Endothelial cell of umbilical vein (primary cell): ENCODE data around the gene ADH7. TPM values are rescaled to one million over a fixed set of nuclear protein-coding genes. Genes with fewer than 3 reads are reported as not detected.

Experiments
- BruUV-seq: library from RNA; stranded (reverse); fragments of 400-500 nt; replicated peaks from 2 replicates; lab custom pipeline; 2021; lab: Mats Ljungman, UMichigan
- CTCF ChIA-PET: fragments of 300-600, 350-600 bp; sonication (Branson Sonifier 250); formaldehyde crosslinking; loops from one replicate; lab custom pipeline; 2021; ENCODE audit warnings: antibody characterized with exemption, inconsistent platforms; lab: Charles Lee
- POLR2A ChIA-PET: fragments of 300-600, 350-600 bp; sonication (Branson Sonifier 250); formaldehyde crosslinking; loops from one replicate; lab custom pipeline; 2021; ENCODE audit warnings: antibody characterized with exemption, inconsistent platforms; lab: Charles Lee
- DNase-seq: peaks from one replicate; pipeline ENCODE4 v3.0.0-alpha.2; 2011; ENCODE audit warnings: low read depth, low spot score
- FAIRE-seq: peaks from 2 replicates; lab custom pipeline; 2011; peaks lifted over from hg19 to GRCh38; lab: Jason Lieb, UNC
- H2AFZ ChIP-seq: 2 replicates; pipeline ENCODE4 v1.6.0; 2012; ENCODE audit warnings: low read depth, low read length, control low read depth, inconsistent platforms
- H3K27ac ChIP-seq: 2 replicates; pipeline ENCODE4 v1.5.1; 2011; ENCODE audit warnings: low read depth, mild to moderate bottlenecking, control low read depth, low read length, moderate library complexity; ENCODE audit not compliant: insufficient read depth
- H3K27me3 ChIP-seq, 2 experiments: 2 replicates each; pipeline versions ENCODE4 v1.6.0 to v1.6.1; 2011; ENCODE audit warnings: low read length in 2 of 2, mixed read lengths in 1 of 2; ENCODE audit not compliant: control insufficient read depth in 2 of 2, insufficient read depth in 2 of 2
- H3K36me3 ChIP-seq, 2 experiments: 2 replicates in 1 of 2; 3 replicates in 1 of 2; pipeline ENCODE4 v1.5.1; 2011; ENCODE audit warnings: low read length in 2 of 2, mild to moderate bottlenecking in 1 of 2, moderate library complexity in 1 of 2; ENCODE audit not compliant: control insufficient read depth in 2 of 2, insufficient read depth in 2 of 2; ENCODE audit errors: extremely low read depth in 1 of 2
- H3K4me1 ChIP-seq: 3 replicates; pipeline ENCODE4 v1.5.1; 2011; ENCODE audit warnings: mild to moderate bottlenecking, low read length; ENCODE audit not compliant: control insufficient read depth, insufficient read depth; ENCODE audit errors: extremely low read depth
- H3K4me2 ChIP-seq: 2 replicates; pipeline ENCODE4 v1.6.1; 2011; ENCODE audit warnings: low read length, control low read depth, mixed read lengths; ENCODE audit not compliant: insufficient read depth
- H3K4me3 ChIP-seq, 3 experiments: fragments of 200-600 bp in 1 of 3; sonication (generic), shearing (Covaris generic) in 1 of 3; replicated peaks in 1 of 3; 2 replicates each; pipeline ENCODE4 v1.5.1; 2011 to 2016; ENCODE audit warnings: control low read depth in 3 of 3, low read length in 3 of 3, mild to moderate bottlenecking in 2 of 3, inconsistent platforms in 1 of 3, low read depth in 1 of 3, moderate library complexity in 1 of 3; ENCODE audit not compliant: insufficient read depth in 1 of 3
- H3K79me2 ChIP-seq: 2 replicates; pipeline ENCODE4 v1.6.0; 2012; ENCODE audit warnings: low read length, inconsistent platforms; ENCODE audit not compliant: control insufficient read depth, insufficient read depth
- H3K9ac ChIP-seq: replicated peaks from 2 replicates; pipeline ENCODE3; 2011; ENCODE audit warnings: low read length, control low read depth; ENCODE audit not compliant: insufficient read depth; ENCODE audit errors: extremely low read depth
- H3K9me1 ChIP-seq: replicated peaks from 3 replicates; pipeline ENCODE4 v1.6.0; 2011; ENCODE audit warnings: mild to moderate bottlenecking, low read length; ENCODE audit not compliant: control insufficient read depth, insufficient read depth; ENCODE audit errors: extremely low read depth
- H3K9me3 ChIP-seq: replicated peaks from 2 replicates; pipeline ENCODE4 v1.5.1; 2012; ENCODE audit warnings: low read length, inconsistent platforms; ENCODE audit not compliant: control insufficient read depth, insufficient read depth
- H4K20me1 ChIP-seq: replicated peaks from 2 replicates; pipeline ENCODE3; 2011; ENCODE audit warnings: mild to moderate bottlenecking, low read length; ENCODE audit not compliant: control insufficient read depth, insufficient read depth; ENCODE audit errors: extremely low read depth
- EZH2 ChIP-seq: IDR thresholded peaks from 2 replicates; pipeline ENCODE4 v1.6.1; 2012; ENCODE audit warnings: borderline replicate concordance, low read depth, mild to moderate bottlenecking, moderate library complexity, low read length, inconsistent platforms; ENCODE audit not compliant: severe bottlenecking
- FOS ChIP-seq: IDR thresholded peaks from 2 replicates; pipeline ENCODE4 v1.6.1; 2011; ENCODE audit warnings: mild to moderate bottlenecking, low read length, moderate library complexity, borderline replicate concordance; ENCODE audit not compliant: insufficient read depth
- GATA2 ChIP-seq: IDR thresholded peaks from 2 replicates; pipeline ENCODE4 v1.7.0; 2011; ENCODE audit warnings: low read depth, mild to moderate bottlenecking, moderate library complexity, mixed read lengths, low read length; ENCODE audit not compliant: insufficient read length, insufficient read depth
- JUN ChIP-seq: IDR thresholded peaks from 2 replicates; pipeline ENCODE4 v1.6.1; 2011; ENCODE audit warnings: borderline replicate concordance, low read depth; ENCODE audit not compliant: insufficient read length, insufficient read depth
- MYC ChIP-seq: IDR thresholded peaks from one replicate; pipeline ENCODE4 v1.6.1; 2011; ENCODE audit warnings: mild to moderate bottlenecking, low read depth, low read length
- POLR2A ChIP-seq: IDR thresholded peaks from 2 replicates; pipeline ENCODE4 v1.6.1; 2012; ENCODE audit warnings: low read depth, mild to moderate bottlenecking, control low read depth, low read length
- POLR2AphosphoS5 ChIP-seq: IDR thresholded peaks from 2 replicates; pipeline ENCODE4 v1.6.1; 2012; ENCODE audit warnings: low read depth, mild to moderate bottlenecking, control low read depth, low read length, moderate library complexity; ENCODE audit not compliant: insufficient read depth
- dilution Hi-C: fragments of 300-500 bp; cut with MboI; formaldehyde crosslinking; loops from one replicate; pipeline ENCODE4 v1.15.0; 2019; ENCODE audit warnings: low sequenced_read_pairs; ENCODE audit not compliant: extremely low pct_ligation_motif_present
- intact Hi-C: fragments of 100-400 bp; cut with micrococcal nuclease; formaldehyde crosslinking; loops from one replicate; pipeline ENCODE4 v1.10.0; 2022
- polyA plus RNA-seq, 4 experiments: library from polyadenylated mRNA; depleted of rRNA in 3 of 4; stranded (reverse) in 3 of 4; unstranded in 1 of 4; fragments of >200 nt; gene quantifications; 2 replicates each; pipeline versions ENCODE4 v1.2.1 to v1.2.3, GENCODE V29; 2011 to 2012; ENCODE audit warnings: missing spikeins in 1 of 4
- total RNA-seq: library from RNA; stranded (reverse); gene quantifications from 2 replicates; pipeline ENCODE4 v1.2.3, GENCODE V29; 2021
- TF ChIP-seq, protein P1 (sequence below), 2 donors: IDR thresholded peaks; 1 replicate in 1 of 2; 2 replicates in 1 of 2; pipeline ENCODE4 v1.5.1; 2011; ENCODE audit warnings: low read length in 2 of 2, mild to moderate bottlenecking in 2 of 2, moderate library complexity in 2 of 2, control low read depth in 1 of 2, inconsistent platforms in 1 of 2, low read depth in 1 of 2; ENCODE audit not compliant: insufficient read depth in 1 of 2; ENCODE audit errors: extremely low read depth in 1 of 2
- TF ChIP-seq, protein P2 (sequence below): IDR thresholded peaks from 2 replicates; pipeline ENCODE4 v1.6.1; 2011; ENCODE audit not compliant: insufficient read depth, insufficient read length

The ADH7 gene
- total and polyA plus RNA-seq, 2 donors (not counting 3 experiments of a cell fraction or from before 2014, with no cell fraction given) = not detected

DNA sequence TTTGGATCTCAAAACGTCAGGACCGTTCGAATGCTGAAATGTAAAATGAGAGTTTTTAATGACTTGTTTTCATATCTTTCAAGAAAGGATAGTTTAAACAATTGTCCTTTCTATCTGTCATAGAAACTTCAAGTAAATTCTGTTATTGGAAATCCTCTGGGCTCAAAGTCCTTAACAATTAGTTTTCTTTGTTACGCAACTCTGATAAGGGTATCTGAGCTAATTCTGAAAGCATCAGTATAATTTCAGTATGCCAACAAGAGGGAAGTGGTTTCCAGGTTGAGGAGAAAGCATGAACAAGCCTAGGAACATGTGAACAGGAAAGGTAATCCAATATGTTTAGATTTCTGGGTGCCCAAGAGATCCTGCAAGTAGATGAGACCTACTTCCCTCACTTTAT, 22.0 kb downstream of the ADH7 start:
- H3K27ac ChIP-seq = no peak overlapping the region
- no peak overlapping the region for H3K4me2 ChIP-seq
- no TSS peak for BruUV-seq
- H3K36me3 ChIP-seq = no peaks in the 10 kb centered on the region
- H4K20me1 ChIP-seq = no peaks in the 10 kb centered on the region
- no peak overlapping the region for H3K9ac ChIP-seq
- H3K9me1 ChIP-seq = no peaks in the 10 kb centered on the region
- no peak overlapping the region for H3K4me3 ChIP-seq
- TF ChIP-seq, protein P1, sequence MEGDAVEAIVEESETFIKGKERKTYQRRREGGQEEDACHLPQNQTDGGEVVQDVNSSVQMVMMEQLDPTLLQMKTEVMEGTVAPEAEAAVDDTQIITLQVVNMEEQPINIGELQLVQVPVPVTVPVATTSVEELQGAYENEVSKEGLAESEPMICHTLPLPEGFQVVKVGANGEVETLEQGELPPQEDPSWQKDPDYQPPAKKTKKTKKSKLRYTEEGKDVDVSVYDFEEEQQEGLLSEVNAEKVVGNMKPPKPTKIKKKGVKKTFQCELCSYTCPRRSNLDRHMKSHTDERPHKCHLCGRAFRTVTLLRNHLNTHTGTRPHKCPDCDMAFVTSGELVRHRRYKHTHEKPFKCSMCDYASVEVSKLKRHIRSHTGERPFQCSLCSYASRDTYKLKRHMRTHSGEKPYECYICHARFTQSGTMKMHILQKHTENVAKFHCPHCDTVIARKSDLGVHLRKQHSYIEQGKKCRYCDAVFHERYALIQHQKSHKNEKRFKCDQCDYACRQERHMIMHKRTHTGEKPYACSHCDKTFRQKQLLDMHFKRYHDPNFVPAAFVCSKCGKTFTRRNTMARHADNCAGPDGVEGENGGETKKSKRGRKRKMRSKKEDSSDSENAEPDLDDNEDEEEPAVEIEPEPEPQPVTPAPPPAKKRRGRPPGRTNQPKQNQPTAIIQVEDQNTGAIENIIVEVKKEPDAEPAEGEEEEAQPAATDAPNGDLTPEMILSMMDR (IDR thresholded peaks at IDR 0.05; ENCODE audit: extremely low read depth in 1 of 2, insufficient read depth in 1 of 2, low read depth in 1 of 2, low read length in 2 of 2) = no peak
- TF ChIP-seq, protein P2, sequence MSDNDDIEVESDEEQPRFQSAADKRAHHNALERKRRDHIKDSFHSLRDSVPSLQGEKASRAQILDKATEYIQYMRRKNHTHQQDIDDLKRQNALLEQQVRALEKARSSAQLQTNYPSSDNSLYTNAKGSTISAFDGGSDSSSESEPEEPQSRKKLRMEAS = no peak
- TF ChIP-seq POLR2A (no peak), JUN (no peak), MYC (no peak), FOS (no peak), EZH2 (no peak), POLR2AphosphoS5 (no peak), GATA2 (no peak)
- ChIA-PET CTCF (no interaction called here), POLR2A (no interaction called here)
- DNase-seq = no peak
- dilution Hi-C loops (no loop called here), intact Hi-C loops (no loop called here)
- H3K79me2 ChIP-seq = no peaks in the 10 kb centered on the region
- H3K27me3 ChIP-seq = peaks cover 5 to 16% of the 10 kb centered on the region in 2 experiments
- H2AFZ ChIP-seq = no peak overlapping the region
- H3K4me1 ChIP-seq = no peaks in the 10 kb centered on the region
- no peaks in the 10 kb centered on the region for H3K9me3 ChIP-seq
- FAIRE-seq = no peak
